HG02852 (cell line): ENCODE results near the gene C12orf43.

Experiments
- ATAC-seq: cut with Tn5 transposase; IDR thresholded peaks from one replicate; pipeline ENCODE4 v1.9.1; 2021; ENCODE audit warnings: mild to moderate bottlenecking, moderate library complexity; ENCODE audit not compliant: unreplicated experiment

C12orf43 gene

GRCh38 chr12:120999191-121000120 is 16.8 kb downstream of the C12orf43 start:
- ATAC-seq, result no peak

- no peak for ATAC-seq
Measured at GRCh38 chr12:120998435-120998834, 17.9 kb downstream of the C12orf43 start.

- ATAC-seq, result no peak
Measured at GRCh38 chr12:120997448-120997847, 18.8 kb downstream of the C12orf43 start.

DNA sequence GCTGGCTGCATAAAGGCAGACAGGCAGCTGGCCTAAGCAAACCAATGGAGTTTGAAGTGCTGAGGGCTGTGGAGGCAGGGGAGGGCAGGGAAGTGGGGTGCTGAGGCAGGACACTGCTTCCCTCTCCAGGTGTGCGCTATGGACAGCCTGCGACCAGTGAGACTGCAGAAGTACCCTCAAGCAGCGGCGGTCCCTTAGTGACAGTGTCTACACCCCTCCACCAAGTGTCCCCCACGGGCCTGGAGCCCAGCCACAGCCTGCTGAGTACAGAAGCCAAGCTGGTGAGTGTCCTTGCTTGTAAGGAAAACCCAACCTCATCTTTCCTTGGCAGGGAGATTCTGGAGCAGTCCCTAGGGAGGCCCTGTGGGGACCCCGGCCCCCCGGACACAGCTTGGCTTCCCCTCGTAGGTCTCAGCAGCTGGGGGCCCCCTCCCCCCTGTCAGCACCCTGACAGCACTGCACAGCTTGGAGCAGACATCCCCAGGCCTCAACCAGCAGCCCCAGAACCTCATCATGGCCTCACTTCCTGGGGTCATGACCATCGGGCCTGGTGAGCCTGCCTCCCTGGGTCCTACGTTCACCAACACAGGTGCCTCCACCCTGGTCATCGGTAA is 20.0 kb downstream of the C12orf43 start:
- ATAC-seq, result no peak

GRCh38 chr12:120994589-120995337 is 21.5 kb downstream of the C12orf43 start:
- ATAC-seq, result no peak

DNA sequence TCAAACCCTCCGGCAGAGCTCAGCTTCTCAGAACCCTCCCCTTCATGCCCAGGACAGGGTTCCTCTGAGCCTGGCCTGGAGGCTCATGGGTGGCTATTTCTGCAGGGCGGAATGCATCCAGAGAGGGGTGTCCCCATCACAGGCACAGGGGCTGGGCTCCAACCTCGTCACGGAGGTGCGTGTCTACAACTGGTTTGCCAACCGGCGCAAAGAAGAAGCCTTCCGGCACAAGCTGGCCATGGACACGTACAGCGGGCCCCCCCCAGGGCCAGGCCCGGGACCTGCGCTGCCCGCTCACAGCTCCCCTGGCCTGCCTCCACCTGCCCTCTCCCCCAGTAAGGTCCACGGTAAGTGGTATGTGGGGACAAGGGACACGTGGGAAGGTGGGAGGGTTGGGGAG is 22.2 kb downstream of the C12orf43 start:
- ATAC-seq, result no peak

- no peak for ATAC-seq
Measured at GRCh38 chr12:120993496-120993895, 22.8 kb downstream of the C12orf43 start.

GRCh38 chr12:120992989-120993388 is 23.3 kb downstream of the C12orf43 start:
- no peak for ATAC-seq

GRCh38 chr12:120991965-120992364 is 24.3 kb downstream of the C12orf43 start:
- ATAC-seq, result no peak

GRCh38 chr12:120990487-120991055 is 25.7 kb downstream of the C12orf43 start:
- ATAC-seq, result no peak

DNA sequence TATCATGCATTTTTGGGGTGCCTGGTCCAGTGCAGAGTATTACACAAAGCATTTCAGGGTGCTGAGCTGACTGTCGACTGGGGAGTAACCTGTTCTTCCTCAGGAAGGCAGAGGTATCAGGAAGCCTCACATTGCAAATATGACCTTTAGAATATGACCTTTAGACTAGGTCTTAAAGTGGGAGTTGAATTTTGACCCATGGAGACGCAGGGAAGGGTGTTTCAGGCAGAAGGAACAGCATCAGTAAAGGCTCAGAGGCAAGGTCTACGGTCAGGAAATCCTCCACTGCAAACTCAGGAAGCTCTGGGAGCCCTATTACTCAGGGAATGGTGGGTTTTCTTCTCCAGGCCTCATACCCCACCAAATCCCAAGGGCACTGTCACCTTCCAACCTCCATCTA is 26.6 kb downstream of the C12orf43 start:
- no peak for ATAC-seq

DNA sequence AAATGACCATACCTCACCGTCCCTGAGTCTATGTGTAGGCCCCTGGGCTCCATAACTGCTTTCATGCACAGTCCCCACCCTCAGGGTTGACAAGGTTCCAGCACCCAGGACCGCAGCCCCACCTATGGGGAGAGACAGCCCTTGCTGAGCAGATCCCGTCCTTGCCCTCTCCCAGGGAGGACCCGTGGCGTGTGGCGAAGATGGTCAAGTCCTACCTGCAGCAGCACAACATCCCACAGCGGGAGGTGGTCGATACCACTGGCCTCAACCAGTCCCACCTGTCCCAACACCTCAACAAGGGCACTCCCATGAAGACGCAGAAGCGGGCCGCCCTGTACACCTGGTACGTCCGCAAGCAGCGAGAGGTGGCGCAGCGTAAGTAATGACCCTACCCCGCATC is 27.6 kb downstream of the C12orf43 start:
- ATAC-seq, result no peak

DNA sequence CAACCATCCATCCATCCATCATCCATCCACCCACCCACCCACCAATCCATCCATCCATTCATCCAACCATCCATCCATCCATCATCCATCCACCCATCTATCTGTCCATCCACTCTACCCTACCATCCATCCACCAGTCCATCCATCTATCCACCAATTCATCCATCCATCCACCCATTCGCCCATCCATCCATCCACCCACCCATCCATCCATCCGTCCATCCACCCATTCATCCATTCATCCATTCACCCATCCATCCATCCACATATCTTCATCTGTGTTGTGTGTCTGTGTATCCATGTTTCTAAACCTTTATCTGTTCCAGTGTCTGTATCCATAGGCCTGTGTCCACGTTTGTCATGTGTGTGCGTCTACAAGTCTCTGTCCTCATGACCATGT is 28.1 kb downstream of the C12orf43 start:
- no peak for ATAC-seq

DNA sequence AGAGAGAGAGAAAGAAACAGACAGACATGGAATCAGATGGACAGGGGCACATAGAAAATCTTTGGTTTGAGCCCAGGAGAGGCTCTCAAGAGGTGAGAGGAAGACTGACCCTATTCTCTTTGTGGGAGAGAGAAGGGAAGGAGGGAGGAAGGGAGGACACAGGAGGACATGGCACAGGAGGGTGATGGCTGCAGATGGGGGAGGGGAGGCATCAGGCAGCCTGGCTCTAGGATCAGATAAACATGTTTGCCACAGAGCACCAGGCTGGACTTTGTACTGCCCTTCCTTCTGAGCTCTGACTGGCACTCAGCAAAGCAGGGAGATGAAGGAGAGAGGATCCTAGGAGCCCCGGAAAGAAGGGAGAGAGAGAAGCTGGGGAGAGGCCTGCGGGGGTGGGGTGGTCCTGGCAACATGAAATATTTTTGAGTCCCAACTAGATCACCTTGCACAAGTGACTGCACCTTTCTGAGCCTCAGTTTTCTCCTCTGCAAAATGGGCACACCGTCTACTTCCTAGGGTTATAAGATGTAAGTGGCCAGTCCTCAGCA is 31.9 kb downstream of the C12orf43 start:
- no peak for ATAC-seq

DNA sequence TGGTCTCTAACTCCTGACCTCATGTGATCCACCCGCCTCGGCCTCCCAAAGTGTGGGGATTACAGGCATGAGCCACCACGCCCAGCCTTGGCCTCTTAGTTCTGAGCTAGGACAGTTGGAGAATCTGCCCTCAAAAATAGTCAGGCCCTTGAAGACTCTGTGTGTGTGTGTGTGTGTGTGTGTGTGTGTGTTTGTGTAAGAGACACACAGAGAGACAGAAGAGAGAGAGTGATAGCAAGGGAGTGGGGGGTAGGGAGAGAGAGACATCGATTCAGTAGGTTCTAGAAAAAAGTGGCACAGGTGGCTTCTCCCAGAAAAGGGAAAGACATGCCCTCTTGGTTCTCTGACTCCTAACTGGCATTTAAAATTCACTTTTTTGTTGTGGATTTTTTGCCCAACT is 32.5 kb downstream of the C12orf43 start:
- ATAC-seq, result no peak

GRCh38 chr12:120982659-120983058 is 33.6 kb downstream of the C12orf43 start:
- ATAC-seq, result no peak

GRCh38 chr12:120981407-120981941 is 34.8 kb downstream of the C12orf43 start:
- no peak for ATAC-seq

- ATAC-seq, result no peak
Measured at GRCh38 chr12:120980800-120981368, 35.4 kb downstream of the C12orf43 start.

DNA sequence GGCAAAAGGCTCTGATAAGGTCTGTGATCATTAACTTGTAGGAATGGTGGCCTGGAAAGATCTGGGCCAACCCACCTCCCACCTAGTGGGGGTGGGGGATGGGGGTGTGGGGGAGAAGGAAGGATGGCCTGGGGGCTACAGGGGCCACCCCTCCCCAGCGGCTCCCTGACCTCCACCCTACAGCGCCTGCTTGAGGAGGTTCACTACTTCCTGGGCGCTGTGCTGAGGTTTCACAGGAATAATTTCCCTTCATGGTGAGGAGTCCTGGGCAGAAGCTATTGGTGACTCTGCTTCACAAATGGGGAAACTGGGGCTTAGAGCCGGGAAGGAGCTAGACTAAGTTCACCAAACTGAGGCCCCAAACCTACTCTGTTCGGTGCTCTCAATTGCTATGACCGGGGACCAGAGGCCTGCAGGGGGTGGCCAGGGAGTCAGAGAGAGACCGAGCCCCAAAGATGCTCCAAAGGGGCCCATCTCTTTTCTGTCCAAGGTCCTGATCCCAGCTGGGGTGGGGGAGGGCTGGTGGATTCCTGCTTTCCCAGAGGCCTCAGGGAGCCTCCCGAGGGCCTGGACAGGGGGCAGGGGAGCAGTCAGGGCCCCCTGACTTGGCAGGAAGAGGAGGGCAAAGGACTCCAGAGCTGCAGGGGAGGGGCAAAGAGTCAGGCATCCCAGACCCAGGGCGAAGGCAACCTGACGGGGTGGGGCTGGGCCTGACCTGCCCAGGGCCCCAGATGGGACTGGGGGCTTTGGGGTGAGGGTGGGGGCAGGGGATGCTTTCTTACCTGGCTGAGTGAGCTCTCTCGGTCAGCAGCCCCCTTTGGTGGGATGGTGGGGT is 36.2 kb downstream of the C12orf43 start:
- ATAC-seq, result no peak
